GM19324 (cell line): ENCODE measurements around the gene ANKRD29.
A peak's percentile ranks its signal among the peaks of the same experiment; 100 is the strongest.
"Not testable (repeated sequence)": the region's sequence is repeated elsewhere in the genome, so short reads cannot be mapped to it uniquely, and the experiment has no call there.

Experiments used
- ATAC-seq: cut with Tn5 transposase; IDR thresholded peaks from one replicate; pipeline ENCODE4 v1.9.1; 2021; ENCODE audit warnings: mild to moderate bottlenecking, moderate library complexity; ENCODE audit not compliant: unreplicated experiment, low FRiP score

Gene ANKRD29

DNA sequence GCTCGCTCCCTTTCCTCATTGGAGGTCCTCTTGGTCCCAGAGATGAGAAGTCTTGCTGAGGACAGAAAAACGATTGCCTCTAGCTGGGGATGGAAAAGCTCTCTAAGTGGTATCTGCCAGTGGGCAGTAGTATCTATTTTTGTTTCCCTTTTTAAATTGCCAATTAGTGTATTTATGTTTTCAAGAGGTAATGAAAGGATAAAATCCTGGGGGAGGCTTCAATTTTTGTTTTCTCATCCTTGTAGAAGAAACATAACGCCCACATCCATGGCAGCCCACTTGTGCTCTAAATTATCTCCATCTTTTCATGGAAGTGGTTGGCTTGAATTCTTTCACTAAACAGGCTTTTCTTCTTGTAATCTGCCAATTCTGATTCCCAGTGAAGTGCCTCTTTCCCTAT is 14.3 kb downstream of the ANKRD29 start:
- no peak for ATAC-seq

DNA sequence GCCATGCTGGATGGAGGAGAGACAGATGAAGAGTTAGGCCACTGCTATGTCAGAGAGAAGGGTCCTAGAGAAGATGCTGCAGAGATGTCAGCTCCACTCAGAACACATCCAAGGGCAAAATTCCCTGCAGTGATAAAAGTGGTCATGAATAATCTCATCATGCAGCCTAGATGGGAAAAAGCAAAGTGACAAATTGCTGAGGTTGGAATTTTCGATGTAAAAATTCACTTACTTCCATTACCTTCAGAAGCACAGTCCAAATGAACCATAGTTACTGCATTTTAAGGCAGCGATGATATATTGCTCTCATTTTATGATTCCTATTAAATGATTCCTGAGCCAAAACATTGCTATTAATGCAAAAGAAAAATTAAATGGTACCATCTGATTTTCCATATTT is 16.4 kb downstream of the ANKRD29 start:
- ATAC-seq: no peak

DNA sequence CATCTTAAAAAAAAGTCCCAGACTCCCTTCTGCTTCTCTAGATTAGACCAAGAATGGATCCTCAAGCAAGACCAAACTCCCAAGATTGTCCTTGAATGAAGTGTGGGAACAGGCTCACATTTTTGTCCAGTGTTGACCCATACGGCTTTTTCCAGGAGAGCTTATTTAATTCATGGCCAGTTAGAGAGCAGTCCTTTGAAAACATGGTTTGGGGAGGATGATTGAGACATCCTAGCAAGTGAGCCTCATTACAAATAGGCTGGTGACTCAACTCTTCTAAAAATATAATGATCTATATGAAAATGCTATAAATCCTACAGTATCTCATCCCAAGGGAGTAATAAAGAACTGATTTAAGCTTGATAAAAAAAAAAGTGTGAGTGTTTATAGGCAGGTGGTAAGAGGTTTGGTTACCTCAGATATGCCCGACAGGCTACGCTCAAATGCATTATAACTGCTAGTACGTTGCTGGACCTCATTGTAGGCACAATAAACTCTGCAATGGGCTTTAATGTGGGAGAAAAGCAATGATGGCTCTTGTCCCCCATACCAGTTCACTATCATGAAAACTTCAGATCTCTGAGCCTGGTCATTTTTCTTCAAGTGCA is 17.0 kb downstream of the ANKRD29 start:
- ATAC-seq: no peak

DNA sequence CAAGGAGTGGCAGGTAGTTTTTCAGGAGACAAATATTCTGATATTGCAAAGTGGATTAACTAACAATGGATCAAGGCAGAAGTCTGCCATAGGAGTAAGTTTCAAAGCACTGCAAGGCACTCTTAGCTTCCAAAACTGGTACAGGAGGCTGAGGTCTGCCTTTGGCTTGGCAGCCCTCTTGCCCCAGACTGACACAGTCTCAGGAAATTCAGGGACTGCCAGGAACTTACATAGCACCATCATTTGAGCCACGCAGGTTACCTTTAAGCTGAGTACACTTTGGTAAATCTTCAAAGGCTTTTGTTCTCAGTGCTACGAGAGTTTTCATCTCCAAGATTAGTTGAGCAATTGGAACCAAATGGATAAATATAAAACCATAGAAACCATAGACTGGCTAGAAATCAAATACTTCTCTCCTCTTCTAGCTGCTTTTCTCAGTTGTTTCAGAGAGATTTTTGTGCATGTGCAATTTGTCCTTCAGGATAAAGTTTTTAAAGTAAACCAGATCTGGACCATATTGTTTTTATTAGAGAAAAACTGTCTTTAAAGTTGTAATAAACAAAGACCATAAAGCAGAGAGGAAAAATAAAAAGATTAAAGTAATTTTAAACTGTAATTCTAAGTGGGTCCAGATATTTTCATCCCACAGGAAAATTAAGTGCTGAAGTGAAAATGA is 18.8 kb downstream of the ANKRD29 start:
- no peak for ATAC-seq

DNA sequence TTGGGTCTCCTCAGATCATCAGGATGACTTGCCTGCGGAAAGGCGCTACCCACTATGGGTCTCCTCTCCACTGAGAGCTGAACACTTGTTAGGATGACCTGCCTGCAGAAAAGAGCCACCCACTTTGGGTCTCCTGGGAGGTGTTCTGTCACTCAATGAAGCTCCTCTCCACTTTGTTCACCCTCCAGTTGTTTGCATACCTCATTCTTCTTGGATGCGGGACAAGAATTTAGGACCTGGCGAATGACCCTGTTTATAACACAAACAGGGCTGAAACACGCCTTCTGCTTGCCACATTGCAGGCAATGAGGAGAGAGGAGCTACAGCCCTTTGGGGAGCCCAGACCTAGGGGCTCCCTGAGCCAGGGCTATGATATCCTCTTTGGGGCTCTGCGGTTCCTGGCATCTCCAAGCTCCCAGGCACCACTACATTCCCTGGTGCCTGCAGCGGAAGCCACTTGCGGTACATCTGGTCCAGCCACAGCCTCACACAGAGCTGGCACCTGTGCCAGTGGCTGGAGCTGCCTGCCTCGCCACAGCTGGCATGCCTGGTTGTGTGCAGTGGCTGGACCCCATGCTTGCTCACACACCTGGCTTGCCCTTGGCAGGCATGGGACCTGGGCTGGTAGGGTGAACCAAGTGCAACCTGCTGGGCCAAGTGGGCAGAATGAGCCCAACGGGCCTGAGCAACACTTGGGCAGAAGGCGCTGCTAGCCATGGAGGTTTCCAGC is 20.6 kb downstream of the ANKRD29 start:
- ATAC-seq: no peak

DNA sequence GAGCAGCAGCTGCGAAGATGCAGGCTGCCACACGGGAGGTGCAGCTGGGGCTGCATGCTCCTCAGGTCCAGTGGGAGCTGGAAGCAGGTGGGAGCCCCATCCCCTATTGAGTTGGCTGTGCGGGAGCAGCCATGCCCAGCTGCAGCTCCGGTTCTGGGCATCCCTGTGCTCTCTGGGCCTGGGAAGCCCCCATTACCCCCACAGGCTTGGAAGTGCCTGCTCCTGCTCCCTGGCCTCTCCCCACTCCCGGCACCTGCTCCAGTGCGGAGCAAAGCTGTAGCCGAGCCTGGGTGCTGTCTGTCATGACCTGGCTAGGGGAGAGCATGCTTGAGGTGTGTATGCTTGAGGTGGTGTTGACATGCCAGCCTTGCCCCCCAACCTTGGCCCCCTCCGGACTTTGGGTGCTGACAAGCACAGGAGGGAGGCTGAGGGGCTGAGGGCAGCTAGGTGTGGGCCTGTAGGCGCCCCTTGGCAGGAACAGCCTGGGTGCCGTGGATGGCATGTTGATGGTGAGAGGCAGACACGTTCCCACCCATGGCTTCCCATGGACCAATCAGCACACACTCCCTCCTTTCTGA is 21.5 kb downstream of the ANKRD29 start:
- ATAC-seq: no peak

DNA sequence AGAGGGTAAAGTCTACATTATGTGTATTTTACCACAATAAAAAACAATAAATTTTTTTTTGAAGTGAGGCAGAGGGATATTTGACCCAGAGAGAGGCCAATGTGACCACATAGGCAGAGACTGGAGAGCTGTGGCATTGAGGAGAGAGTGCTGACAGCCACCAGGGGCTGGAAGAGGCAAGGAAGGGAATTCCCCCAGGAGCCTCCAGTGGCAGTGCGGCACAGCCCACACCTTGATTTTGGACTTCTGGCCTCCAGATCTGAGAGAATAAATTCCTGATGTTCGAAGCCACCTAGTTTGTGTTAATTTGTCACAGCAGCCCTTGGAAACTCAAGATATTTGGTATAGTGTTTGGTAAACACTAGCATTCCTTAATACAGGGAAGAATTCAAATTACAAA is 22.7 kb downstream of the ANKRD29 start:
- ATAC-seq: no peak

DNA sequence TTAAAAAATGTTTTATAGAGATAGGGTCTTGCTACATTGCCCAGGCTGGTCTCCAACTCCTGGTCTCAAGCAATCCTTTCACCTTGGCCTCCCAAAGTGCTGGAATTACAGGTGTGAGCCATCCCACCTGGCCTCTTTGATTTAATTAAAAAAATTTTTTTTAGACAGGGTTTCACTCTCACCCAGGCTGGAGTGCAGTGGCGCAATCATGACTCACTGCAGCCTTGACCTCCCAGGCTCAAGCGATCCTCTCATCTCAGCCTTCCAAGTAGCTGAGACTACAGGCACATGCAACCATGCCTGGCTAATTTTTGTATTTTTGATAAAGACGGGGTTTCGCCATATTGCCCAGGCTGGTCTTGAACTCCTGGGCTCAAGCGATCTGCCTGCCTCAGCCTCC is 26.3 kb downstream of the ANKRD29 start:
- not testable (repeated sequence) for ATAC-seq

DNA sequence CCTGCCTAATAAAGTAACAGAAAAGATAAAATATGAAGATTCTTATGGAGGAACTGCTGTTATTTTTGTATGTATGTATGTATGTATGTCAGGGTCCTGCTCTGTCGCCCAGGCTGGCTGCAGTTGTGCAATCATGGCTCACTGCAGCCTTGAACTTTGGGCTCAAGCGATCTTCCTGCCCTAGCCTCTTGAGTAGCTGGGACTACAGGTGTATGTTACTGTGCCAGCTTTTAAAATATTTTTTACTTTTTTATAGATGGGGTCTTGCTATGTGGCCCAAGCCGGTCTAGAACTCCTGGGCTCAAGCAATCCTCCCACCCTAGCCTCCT is 26.7 kb downstream of the ANKRD29 start:
- ATAC-seq: no peak

DNA sequence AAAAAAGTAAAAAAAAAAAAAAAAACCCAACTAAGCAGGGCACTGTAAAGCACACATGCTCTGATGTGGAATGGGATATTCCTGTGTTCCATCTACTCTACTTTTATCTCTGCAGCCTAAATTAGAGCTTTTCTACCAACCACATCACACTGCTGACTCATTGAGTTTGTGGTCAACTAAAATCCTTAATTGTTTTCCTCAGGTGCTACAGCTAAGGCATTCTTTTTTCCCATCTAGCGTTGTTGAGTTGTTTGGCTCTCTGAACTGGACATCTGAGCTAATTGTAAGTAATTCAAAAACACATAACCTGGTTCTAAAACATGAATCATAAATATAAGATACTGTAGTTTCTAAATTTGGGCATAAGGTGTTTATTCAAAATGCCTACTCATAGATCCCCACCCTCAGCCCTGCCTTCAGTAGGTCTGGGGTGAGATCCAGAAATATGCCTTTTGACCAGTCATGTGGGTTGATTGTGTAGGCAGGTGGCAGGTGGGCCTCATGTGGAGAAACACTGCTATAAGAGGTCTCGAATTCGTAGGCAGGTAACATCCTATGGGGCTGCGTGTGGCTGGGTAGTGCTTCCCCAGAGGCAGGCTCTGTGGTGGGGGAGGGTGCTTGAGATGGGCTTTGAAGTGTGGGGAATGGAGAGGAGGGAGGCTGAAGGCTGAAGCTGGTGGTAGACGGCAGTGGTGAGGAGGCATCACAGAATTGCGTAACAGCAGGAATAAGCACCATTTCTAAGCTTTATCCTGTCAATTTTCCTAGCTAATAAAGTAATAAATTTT is 27.2 kb downstream of the ANKRD29 start:
- ATAC-seq: no peak

DNA sequence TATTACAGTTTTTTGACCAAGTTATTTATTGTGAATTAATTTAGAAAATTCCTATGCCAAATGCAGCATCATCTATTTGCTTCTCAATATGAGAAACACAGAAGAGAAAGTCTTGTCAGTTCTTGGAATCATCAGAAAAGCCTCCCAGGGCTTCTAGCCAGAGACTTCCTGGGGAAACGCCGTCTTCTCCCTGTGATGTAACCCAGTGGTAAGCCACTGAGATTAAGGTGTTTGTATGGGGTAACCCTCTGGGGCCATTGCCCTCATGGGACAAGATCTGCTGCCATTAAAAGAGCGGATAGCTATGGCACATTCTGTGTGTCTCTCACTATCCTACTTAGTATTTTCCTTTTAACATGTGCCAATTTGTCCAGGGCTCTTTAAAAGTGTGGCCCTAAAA is 28.0 kb downstream of the ANKRD29 start:
- no peak for ATAC-seq

DNA sequence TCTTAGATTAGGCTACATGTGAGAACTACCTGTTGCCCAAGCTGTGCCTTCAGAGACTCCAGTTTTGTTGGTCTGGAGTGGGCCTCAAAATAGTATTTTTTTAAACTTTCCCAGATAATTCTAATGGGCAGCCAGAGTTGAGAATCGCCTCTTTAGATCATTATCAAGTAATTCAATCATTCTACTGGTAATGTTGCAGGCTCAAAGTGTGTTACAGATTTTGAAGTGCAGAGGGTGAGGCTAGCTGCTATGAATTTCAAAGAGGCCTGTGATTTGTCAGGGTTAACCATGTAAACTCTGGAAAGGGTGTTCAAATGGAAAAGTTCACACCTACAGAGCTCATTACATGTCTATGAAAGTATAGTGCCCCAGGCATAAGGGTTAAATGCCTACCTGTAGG is 30.1 kb downstream of the ANKRD29 start:
- no peak for ATAC-seq

DNA sequence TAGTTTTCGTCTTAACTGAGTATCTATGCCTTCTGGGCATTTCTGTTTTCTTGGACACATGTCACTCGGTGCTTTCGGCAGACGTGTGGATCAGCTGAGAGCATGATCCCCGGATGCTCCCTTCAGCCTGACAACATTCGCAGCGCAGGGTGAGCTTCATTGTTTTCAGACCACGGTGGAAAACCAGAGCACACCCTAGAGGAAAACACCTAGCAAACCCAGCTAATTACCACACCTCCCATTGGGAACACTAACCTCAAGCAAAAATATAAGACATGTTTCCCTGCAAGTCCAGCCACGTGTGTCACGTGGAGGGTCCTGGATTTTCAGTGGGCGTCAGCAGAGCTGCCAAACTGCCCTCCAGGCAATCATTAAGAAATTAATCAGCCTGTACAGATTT is 31.0 kb downstream of the ANKRD29 start:
- no peak for ATAC-seq

DNA sequence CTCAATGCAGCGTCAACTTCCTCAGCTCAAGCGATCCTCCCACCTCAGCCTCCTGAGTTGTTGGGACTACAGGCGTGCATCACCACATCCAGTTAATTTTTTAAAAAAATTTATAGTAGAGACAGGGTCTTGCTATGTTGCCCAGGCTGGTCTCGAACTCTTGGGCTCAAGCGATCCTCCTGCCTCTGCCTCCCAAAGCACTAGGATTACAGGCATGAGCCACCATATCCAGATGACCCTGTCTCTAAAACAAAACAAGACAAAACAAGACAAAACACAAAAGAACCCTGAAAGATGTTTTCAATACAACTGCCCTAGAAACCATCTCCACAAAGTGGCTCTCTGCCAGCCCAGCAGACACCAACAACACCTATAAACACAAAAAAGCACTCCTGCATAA is 31.4 kb downstream of the ANKRD29 start:
- ATAC-seq: no peak

DNA sequence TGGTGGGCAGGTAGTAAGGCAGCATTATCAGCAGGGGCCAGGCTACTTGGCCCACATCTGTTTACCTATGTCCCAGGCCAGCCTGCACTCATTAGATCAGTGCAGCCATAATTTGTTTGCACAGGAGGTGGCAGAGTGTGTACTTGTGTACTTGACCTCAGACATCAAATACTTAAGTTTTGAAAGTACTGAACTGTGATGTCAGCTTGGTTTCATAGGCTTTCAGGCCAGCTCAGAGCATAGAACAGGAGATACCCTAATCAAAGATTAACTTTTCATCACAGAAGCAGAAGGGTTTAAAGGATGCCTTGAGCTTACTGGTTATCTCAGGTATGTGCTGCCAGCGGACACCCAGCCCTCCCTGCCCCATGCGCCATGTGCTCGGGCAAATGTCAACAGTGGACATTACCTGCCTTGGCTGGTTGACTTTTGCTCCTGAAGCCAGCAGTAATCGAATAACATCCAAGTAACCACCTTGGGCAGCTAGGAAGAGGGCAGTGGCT is 33.2 kb downstream of the ANKRD29 start:
- ATAC-seq: peak; percentile 74

DNA sequence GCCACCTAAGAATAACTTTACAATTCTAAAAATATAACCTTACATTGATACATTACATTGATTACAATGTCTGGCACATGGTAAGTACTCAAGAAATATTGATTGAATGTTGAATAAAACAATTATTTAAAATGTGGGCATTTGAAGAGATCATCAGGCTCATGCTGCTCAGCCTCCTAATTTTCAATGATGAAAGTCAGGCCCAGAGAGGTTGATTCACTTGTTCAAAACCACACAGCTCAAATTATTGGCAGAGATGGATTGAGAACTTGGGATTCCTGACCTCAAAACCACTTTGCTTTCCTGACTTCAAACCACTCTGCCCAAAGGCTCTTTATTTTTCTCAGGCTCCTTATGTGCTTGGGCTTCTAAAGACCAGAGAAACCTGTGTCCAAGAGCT is 34.7 kb downstream of the ANKRD29 start:
- no peak for ATAC-seq

DNA sequence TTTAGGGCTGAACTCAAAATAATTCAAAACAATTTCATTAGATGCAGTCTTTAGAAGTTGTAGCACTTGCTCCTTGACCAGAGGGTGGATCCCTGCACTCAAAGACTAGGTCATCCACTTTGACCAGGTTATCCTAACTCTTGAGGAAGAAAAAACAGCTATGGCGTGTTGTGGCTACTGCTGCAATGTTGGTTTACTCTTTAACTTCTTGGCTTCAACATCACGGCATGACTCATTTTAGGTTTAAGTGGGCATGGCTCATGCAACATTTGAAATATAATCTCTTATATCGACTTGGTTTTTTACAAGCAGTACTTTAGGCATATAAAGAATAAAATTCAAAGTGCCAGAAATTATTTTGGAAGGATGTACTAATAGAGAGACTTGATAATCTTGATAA is 35.4 kb downstream of the ANKRD29 start:
- no peak for ATAC-seq

DNA sequence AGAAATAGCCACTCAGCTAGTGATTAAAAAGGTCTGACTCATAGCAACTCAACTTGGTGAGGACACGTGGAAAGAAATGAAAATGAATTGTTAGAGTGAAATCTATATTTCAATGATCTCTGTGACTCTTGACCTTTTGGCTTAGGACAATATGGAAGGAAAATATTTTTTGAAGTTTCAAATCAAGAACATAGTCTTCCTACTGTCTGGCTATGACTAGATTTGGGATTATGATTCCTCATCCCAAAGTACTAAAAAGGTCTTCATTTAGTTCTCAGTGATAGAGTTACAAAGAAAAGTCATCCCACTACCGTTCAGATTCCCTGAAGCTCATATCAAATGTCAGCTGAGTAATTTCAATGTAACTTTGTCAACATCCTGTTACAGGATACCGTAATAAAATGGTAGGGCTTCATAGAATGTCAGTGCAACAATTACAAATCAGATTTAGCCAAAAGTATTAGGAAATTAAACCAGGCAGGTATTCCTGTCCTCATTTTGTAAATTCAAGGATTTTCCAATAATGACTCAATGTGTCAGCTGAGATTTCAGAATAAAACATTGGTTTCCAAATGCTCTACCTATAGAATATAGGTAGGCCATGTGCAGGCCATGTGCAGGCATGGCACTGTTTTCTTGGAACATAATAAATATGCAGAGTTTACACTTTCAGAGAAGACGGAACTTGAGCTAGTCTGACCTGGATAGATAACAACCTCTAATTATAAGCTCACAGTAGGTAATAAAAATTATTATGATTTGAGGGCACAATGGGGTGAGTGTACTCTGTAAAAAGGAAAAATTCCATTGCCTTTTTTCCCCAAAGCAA is 36.0 kb downstream of the ANKRD29 start:
- ATAC-seq: no peak

DNA sequence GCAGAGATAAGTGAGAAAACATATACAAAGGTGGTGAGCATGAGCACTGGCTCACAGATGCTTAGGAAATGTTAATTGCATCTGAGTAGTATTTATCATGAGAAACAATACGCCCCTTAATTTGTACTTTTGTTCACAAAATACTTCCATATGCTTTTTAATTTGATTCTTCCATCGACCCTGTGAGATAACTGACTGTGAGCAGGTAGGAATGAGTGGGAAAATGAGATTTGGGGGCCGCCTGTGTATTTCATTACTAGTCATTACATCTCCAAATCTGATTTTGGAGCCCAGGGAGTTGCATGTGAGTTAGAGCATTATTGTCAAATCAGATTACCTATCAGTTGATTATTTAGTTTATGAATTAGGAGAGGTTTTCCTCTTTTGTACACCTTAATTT is 39.7 kb downstream of the ANKRD29 start:
- ATAC-seq: no peak

DNA sequence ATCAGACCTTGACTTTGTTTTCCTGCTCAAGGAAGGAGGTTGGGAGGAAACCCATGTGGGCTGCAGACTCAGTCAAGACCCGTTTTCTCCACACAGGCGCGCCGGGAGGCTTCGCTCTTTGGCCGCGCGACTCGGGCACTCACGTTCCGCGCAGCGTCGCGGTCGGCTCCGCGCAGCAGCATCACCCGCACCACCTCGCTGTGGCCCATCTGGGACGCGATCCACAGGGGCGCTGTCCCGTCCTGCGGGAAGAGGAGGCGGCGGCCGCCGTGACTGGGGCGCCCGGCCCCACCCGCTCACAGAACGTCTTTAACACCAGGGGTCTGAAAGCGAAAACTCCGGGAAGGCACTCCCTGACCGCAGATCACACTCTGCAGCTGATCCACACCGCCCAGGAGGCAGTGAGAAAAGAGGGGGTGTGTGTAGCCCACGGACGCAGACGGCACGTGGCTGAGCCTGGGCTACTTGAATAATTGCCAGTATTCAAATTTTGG is 43.3 kb downstream of the ANKRD29 start:
- ATAC-seq: no peak
